ENCODE measurements around the gene NCKAP5. TPM values are rescaled to one million over a fixed set of nuclear protein-coding genes. Genes with fewer than 3 reads are reported as not detected.

NCKAP5 gene
- total and polyA plus RNA-seq, 9 of the 15 experiments (the other 6 are each of a cell fraction or from before 2014, with no cell fraction given), result not detected

DNA sequence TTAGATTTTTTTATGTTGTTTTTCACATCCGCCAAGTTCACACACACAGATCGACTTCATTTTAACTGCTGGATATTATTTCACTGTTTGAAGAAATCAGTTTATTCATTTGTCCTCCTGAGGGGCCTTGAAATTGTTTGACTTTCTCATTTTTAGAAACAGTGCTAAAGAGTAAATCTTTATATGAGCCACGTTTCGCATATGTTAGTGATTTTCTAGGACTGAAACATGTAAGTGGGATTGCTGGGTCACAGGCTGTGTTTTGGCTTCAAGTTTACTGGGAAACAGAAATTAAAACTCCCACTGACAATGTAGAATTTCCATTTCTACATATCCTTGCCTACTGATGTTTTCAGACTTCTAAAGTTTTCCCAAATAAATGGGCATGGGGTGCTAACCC, 363.8 kb downstream of the NCKAP5 start:
- Histone ChIP-seq H3K9ac (ENCODE audit: insufficient read depth in 1 of 2, low read depth in 2 of 2, low read length in 2 of 2) (no peak overlapping the region), H3K9me1 (ENCODE audit: control insufficient read depth, insufficient read depth, low read length) (no peaks in the 10 kb centered on the region), H4K20me1 (replicated peaks; ENCODE audit: control insufficient read depth, insufficient read depth, low read length) (no peaks in the 10 kb centered on the region), H2AFZ (ENCODE audit: low read depth, low read length) (no peak overlapping the region), H3K36me3 (ENCODE audit: control insufficient read depth, insufficient read depth, low read length) (no peaks in the 10 kb centered on the region), H3K27me3 (ENCODE audit: control insufficient read depth in 2 of 2, insufficient read depth in 2 of 2, low read length in 2 of 2) (no peaks in the 10 kb centered on the region), H3K4me3 (no peak overlapping the region), H3K4me2 (ENCODE audit: insufficient read depth, low read length) (no peak overlapping the region), H3K9me3 (replicated peaks; ENCODE audit: control insufficient read depth, insufficient read depth, low read depth, low read length) (no peaks in the 10 kb centered on the region), H3K27ac (ENCODE audit: extremely low read depth, low read depth, low read length) (no peak overlapping the region), H3K79me2 (ENCODE audit: control insufficient read depth, insufficient read depth, low read length) (no peaks in the 10 kb centered on the region), H3K4me1 (replicated peaks in 1 of 2; ENCODE audit: control insufficient read depth in 2 of 2, insufficient read depth in 2 of 2, low read length in 2 of 2) (no peaks in the 10 kb centered on the region)
- no TSS peak for BruUV-seq (replicated peaks)
- in situ Hi-C loops (cut with MboI) (no loop called here), intact Hi-C loops (cut with micrococcal nuclease) (no loop called here)
- 0% methylated on average over 4 of the region's 4 CpGs for WGBS (ENCODE audit: insufficient coverage, low coverage, missing lambda C conversion rate)
- CTCF ChIA-PET (ENCODE audit: low intra/inter-chr PET ratio), result no interaction called here
- no peak for FAIRE-seq
- no peak for ATAC-seq
- DNase-seq (ENCODE audit: extremely low read depth in 1 of 4, low spot score in 3 of 4), result no peak
- TF ChIP-seq NFXL1 (CRISPR knock-in tag; IDR thresholded peaks at IDR 0.05) (no peak), MCM3 (IDR thresholded peaks at IDR 0.05) (no peak), PHF21A (IDR thresholded peaks at IDR 0.05; ENCODE audit: borderline replicate concordance, low read depth) (no peak), MBD2 (IDR thresholded peaks at IDR 0.05; ENCODE audit: borderline replicate concordance, low read depth) (no peak), HCFC1 (IDR thresholded peaks at IDR 0.05; ENCODE audit: low read depth, low read length) (no peak)
- POLR2A ChIA-PET, result no interaction called here

- no peaks in the 10 kb centered on the region for H3K79me2 ChIP-seq (ENCODE audit: control insufficient read depth, insufficient read depth, low read length)
- H3K27me3 ChIP-seq (ENCODE audit: control insufficient read depth in 2 of 2, insufficient read depth in 2 of 2, low read length in 2 of 2), result no peaks in the 10 kb centered on the region
- H3K4me2 ChIP-seq (ENCODE audit: insufficient read depth, low read length), result no peak overlapping the region
- H3K36me3 ChIP-seq (ENCODE audit: control insufficient read depth, insufficient read depth, low read length), result no peaks in the 10 kb centered on the region
- POLR2A ChIA-PET, result no interaction called here
- BruUV-seq (replicated peaks), result no TSS peak
- no peaks in the 10 kb centered on the region for H3K9me1 ChIP-seq (ENCODE audit: control insufficient read depth, insufficient read depth, low read length)
- WGBS (ENCODE audit: insufficient coverage, low coverage, missing lambda C conversion rate), result 3% methylated on average over 8 of the region's 8 CpGs
- H3K9ac ChIP-seq (ENCODE audit: insufficient read depth in 1 of 2, low read depth in 2 of 2, low read length in 2 of 2), result no peak overlapping the region
- no peaks in the 10 kb centered on the region for H4K20me1 ChIP-seq (replicated peaks; ENCODE audit: control insufficient read depth, insufficient read depth, low read length)
- intact Hi-C loops (cut with micrococcal nuclease) (no loop called here), in situ Hi-C loops (cut with MboI) (no loop called here)
- DNase-seq (ENCODE audit: extremely low read depth in 1 of 4, low spot score in 3 of 4) (no peak), ATAC-seq (no peak), FAIRE-seq (no peak)
- no peaks in the 10 kb centered on the region for H3K9me3 ChIP-seq (replicated peaks; ENCODE audit: control insufficient read depth, insufficient read depth, low read depth, low read length)
- CTCF ChIA-PET (ENCODE audit: low intra/inter-chr PET ratio), result no interaction called here
- H3K4me3 ChIP-seq, result no peak overlapping the region
- no peak overlapping the region for H2AFZ ChIP-seq (ENCODE audit: low read depth, low read length)
- H3K27ac ChIP-seq (ENCODE audit: extremely low read depth, low read depth, low read length), result no peak overlapping the region
- H3K4me1 ChIP-seq (replicated peaks in 1 of 2; ENCODE audit: control insufficient read depth in 2 of 2, insufficient read depth in 2 of 2, low read length in 2 of 2), result no peaks in the 10 kb centered on the region
- TF ChIP-seq TBL1XR1 (IDR thresholded peaks at IDR 0.05; ENCODE audit: low read length in 2 of 2), result no peak
- TF ChIP-seq ZNF23 (CRISPR knock-in tag; IDR thresholded peaks at IDR 0.05), result no peak
- TF ChIP-seq E2F4 (CRISPR knock-in tag; IDR thresholded peaks at IDR 0.05; ENCODE audit: low read depth), result no peak
- no peak for TF ChIP-seq SMC3 (conservative IDR thresholded peaks at IDR 0.05; ENCODE audit: insufficient read depth, low read depth, low read length)
- no peak for TF ChIP-seq TAF9B (IDR thresholded peaks at IDR 0.05; ENCODE audit: partially characterized antibody)
- no peak for TF ChIP-seq DACH1 (IDR thresholded peaks at IDR 0.05; ENCODE audit: partially characterized antibody)
- TF ChIP-seq CCNT2 (IDR thresholded peaks at IDR 0.05; ENCODE audit: borderline replicate concordance, extremely low read depth, insufficient read length, low read depth, low read length), result no peak
- TF ChIP-seq E2F5 (CRISPR knock-in tag; IDR thresholded peaks at IDR 0.05), result no peak
- no peak for TF ChIP-seq ELF4 (CRISPR knock-in tag; IDR thresholded peaks at IDR 0.05)
- TF ChIP-seq ZNF143 (CRISPR knock-in tag; IDR thresholded peaks at IDR 0.05), result no peak
- no peak for TF ChIP-seq NR2F6 (CRISPR knock-in tag; IDR thresholded peaks at IDR 0.05)
- TF ChIP-seq ZNF444 (CRISPR knock-in tag; IDR thresholded peaks at IDR 0.05), result no peak
Observed at GRCh38 chr2:133200684-133201421, 367.4 kb downstream of the NCKAP5 start.

Data from K562 (cell line).